ENCODE results near the gene SYT7.

SYT7 gene

DNA sequence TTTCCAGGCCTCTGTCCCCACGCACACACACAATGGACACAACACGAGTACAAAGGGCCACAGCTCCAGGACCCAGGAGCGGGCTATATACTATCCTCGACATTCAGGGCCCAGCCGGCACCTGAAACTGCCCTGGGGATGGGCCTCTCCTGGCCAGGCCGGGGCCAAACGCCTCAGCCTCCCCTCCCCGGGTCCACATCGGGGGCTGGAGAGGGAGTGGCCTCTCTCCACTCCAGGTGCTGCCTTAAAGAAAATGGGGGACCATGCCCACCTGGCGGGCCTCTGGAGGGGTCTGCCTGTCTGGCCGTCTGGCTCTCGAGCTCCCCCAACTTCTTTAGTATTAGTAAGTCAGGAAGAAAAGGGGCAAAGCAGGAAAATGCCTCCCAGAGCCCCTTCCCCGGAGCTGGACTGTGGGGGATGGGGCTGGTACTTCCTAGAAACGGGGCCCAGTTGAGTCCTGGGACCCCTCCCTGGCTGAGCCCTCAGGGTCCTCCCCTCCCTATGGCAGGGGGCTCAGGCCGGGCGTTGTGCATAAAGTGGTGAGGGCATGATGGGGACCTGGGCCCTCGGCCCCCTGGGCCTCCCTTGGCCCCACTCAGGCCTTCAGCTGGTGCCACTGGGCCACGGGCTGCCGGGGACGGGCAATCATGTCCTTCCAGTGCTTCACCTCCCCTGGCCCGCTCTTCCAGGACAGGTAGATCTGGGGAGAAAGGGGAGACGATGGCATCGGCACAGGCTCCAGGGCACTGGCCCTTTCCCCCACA lies 62.7 kb downstream of the SYT7 start:
- no peak for DNase-seq (ENCODE audit: low read depth, low spot score)

DNA sequence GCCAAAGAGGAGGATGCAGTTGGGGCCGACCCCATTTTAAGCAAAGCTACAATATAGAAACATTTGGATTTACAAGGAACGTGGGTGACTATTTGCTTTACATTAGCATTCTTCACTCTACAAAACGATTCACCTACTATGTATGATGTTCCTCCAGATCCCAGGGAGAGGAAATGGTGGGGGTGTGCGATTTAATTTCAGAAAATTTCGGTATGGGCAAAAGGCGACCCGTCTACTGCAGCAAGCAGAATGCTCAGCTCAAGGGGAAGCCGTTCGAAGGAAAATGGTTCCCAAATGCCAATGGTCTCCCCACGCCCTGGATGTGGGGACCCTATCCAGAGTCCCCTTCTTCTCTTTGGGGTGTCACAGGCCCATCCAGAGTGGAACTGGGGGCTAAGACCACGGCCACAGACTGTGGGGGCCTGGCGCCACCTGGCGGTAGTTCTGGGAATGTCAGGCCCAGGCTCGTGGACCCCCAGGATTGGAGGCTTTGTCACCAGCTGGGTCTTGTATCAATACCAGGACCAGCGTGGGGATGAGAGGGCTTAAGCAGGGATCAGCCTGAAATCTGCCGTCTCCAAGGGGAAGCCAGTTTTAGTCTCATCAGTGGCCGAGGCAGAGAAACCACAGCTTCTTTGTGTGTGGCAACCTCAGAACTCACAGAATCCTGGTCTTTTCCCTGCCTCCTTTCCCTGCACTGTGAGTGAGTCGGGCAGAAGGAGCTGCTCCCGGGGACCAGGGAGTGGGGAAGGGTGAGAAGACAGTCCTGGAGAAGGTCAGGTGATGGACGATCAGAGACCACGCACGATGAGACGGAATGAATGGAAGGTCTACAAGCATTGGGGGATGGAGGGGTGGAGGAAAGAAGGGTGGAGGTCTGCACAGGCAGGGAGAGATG lies 64.0 kb downstream of the SYT7 start:
- DNase-seq (ENCODE audit: low read depth, low spot score) = no peak

DNA sequence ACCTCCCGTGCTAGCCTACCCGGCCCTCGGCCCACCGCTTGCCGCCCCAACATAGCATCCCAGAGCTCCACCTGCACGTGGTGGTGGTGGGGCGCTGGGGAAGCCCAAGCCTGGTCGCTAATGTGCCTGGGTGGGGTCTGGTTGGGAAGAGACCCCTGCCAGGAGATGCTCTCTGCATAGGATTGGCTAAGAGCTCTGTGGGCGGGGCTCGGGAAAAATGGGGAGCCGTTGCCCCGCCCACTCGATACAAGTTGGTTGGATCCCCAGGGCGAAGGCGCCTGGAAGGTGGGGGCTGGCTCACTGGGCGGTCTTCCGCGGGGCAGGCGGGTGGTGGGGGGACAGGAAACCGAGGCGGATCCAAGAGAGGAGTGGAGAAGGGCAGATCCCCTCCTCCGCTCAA lies 64.7 kb downstream of the SYT7 start:
- DNase-seq (ENCODE audit: low read depth, low spot score) = no peak

DNA sequence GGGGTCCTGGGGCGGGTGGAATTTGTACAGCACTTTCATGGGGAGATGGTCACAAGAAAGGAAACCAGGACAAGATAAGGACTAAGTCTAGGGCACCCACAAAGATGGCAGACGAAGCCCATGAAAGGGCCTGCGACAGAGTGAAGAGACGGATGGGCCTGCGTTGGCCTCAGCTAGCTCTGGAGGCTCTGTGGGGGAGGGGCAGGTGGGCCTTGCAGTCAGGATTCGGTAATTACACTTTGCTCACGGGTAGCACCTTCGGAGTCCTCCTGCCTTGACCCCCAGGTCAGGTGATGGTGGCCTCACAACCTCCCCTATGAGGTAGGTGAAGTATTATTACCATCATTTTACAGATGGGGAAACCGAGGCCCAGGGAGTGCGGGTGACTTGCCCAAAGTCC lies 65.2 kb downstream of the SYT7 start:
- no peak for DNase-seq (ENCODE audit: low read depth, low spot score)

- no peak for DNase-seq (ENCODE audit: low read depth, low spot score)
Observed at GRCh38 chr11:61514050-61514917, 66.6 kb downstream of the SYT7 start.

DNA sequence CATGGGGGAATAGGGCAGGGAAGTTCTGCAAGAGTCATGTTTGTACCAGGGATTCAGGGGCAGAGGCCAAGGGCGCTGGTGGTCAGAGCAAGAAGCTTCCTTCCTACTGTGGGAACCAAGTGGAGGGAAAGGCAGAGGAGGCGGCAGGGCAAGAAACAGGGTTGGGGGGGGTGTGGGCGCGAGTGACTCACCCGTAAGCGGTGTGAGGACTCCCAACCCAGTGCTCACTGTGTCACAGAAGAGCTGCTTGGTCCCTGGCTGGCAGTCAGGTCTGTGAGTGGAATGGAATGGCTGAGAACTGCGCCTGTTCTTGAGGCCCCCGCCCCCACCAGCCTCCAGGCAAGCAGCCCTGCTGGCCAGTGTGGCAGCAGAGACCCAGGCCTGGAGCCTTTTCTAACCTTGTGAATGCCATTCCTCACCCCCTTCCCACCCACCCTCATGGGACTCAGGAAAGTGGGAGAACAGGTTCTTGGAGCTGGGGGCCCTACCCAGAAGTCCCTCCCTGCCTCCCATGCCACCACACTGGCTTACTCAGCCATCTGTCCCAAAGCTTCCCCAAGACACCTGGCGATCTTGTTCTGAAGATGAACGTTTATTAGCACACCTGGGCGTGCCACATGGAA lies 67.6 kb downstream of the SYT7 start:
- DNase-seq (ENCODE audit: low read depth, low spot score) = no peak

- DNase-seq (ENCODE audit: low read depth, low spot score) = no peak
Observed at GRCh38 chr11:61512435-61512834, 68.4 kb downstream of the SYT7 start.

DNA sequence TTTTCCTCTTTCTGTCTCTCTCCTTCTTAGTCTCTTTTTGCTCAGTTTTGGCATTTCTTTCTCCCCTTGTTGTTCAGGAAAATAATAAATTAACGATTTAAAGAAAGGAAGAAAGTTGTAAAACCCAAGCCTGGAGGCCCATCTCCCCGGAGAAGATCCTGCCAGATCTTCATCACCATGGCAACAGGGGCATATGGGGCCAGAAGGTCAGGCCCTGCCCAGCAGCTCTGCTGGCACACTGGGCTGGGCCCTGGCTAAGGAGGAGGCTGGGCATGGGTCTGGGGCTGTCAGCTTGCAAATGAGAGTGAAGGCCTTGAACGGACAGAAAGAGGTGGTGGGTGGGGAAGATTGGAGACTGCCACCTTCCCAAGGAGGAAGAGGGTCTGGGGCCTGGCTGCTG lies 69.5 kb downstream of the SYT7 start:
- no peak for DNase-seq (ENCODE audit: low read depth, low spot score)

DNA sequence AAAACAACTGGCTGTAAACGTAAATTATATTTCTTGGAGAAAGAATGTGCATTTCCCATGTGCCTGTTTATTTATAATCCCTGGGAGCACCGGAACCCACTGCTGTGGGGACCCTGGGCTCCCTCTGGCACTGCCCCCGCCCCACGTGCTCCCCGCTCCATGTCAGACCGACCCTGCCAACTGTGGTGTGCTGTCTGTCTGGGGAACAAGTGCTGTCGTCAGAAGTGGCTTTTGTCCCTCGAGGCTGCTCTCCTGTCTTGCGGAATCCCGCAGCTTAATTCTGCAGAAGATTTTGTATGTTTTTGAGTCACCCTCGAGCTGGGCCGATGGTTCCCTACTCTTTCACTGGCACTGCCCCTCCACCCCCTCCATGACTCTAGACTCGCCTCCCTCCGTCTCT lies 69.9 kb downstream of the SYT7 start:
- no peak for DNase-seq (ENCODE audit: low read depth, low spot score)

- DNase-seq (ENCODE audit: low read depth, low spot score) = no peak
Observed at GRCh38 chr11:61510166-61510919, 70.5 kb downstream of the SYT7 start.

DNA sequence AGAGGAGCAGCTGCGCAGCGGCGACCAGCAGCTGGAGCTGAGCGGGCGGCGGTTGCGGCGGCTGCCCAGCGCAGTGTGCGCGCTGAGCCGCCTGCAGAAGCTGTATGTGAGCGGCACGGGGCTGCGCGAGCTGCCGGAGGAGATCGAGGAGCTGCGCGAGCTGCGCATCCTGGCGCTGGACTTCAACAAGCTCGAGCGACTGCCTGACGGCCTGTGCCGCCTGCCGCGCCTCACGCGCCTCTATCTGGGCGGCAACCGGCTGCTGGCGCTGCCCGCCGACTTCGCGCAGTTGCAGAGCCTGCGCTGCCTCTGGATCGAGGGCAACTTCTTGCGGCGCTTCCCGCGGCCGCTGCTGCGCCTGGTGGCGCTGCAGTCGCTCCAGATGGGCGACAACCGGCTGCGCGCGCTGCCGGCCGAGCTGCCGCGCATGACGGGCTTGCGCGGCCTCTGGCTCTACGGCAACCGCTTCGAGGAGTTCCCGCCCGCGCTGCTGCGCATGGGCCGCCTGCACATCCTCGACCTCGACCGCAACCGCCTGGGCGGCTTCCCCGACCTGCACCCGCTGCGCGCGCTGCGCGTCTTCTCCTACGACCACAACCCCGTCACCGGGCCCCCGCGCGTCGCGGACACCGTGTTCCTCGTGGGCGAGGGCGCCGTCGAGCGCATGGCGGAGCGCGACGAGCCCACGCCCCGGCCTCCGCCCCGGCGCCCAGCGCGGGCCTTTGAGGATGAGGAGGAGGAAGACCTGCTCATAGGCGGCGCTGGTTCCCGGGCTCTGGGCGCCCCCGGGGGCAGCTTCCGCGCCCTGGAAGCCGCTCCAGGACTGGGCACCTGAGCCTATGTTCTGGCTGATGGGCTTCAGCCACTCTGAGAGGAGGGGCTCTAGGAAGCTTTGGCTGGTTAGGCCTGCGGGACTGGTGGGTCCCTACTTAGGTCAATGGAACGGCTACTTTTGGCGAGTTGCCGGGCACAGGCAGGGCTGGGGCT lies 71.5 kb downstream of the SYT7 start:
- DNase-seq (ENCODE audit: low read depth, low spot score) = no peak

- DNase-seq (ENCODE audit: low read depth, low spot score) = no peak
Observed at GRCh38 chr11:61507962-61508861, 72.7 kb downstream of the SYT7 start, which contains the start of gene LRRC10B. TSS of gene LRRC10B (plus strand) at chr11:61508749. CDS start at chr11:61508999, 250 bp downstream.

DNA sequence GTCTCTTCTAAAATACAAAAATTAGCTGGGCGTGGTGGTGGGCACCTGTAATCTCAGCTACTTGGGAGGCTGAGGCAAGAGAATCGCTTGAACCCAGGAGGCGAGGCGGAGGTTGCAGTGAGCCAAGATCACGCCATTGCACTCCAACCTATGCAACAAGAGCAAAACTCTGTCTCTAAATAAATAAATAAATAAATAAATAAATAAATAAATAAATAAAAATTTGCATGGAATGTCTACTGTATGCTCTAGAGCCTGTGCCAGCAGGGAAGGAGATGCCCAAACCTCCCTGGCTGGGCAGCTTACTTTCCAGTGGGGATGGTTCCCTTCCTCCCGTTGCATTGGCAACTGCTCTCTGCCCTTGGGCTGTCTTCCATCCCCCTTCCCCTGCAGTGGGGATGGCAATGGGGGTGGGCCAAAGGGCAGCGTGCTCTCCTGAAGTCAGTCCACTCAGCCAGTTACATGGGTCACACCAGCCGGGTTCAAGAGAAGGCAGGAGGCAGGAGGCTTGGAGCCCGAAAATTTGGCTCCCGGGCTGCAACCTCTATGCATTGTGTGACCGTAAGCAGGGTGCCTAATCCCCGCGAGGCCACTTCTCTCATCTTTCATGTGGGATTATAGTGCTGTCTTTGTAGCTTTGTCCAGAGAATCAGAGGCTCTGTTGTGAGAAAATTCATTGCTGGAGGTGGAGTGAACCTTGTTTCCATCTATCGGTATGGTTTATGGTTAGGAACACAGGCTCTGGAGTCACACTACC lies 73.7 kb downstream of the SYT7 start:
- DNase-seq (ENCODE audit: low read depth, low spot score) = no peak

GRCh38 chr11:61505640-61506155 lies 75.2 kb downstream of the SYT7 start:
- no peak for DNase-seq (ENCODE audit: low read depth, low spot score)

- DNase-seq (ENCODE audit: low read depth, low spot score) = no peak
Observed at GRCh38 chr11:61505106-61505505, 75.8 kb downstream of the SYT7 start.

DNA sequence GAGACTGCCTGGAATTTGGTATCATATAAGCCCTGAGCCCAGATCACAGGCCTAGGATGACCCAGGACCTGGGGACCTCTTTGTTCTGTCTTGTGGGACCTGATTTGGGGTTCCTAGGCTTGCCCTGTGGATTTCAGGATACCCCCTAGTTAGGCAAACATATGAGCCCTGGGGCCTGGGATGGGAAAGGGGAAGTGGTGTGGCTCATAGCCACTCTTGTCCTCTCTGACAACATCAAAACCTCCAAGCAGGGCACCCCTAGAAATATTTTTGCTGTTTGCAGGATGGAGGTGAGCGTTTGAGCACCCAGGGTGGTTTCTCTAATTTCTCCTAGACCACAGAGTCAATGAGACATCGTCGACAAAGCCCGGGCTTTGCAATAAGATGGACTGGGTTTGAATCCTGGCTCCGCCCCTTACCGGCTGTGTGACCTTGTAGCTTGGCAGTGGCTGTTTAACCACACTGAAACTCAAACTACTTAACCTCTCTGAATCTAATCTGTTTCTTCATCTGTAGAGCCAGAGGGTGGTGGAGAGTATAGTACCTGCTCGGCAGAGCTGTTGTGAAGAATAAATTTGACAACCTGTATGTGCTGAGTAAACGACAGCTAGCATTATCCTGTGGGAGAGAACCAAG lies 77.6 kb downstream of the SYT7 start:
- DNase-seq (ENCODE audit: low read depth, low spot score) = no peak

DNA sequence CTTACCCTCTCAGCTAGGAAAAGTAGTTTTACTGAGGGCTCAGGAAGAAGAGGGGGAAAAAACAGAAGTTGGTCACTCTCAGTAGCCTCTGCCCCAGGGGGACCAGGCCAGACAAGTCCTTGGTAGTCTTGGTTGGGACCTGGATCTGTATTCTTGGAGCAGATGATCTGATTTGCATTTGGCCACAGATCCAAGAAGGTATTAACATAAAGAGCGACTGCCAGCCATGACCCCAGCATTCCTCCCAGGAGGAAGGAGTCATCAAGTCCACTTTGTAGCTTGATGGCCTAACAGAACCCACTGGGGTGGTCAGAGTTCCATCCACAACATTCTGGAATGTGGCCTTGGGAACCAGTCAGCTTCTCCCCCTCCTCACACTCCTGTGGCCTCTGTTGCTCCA lies 78.4 kb downstream of the SYT7 start:
- no peak for DNase-seq (ENCODE audit: low read depth, low spot score)

All from smooth muscle cell of the brain vasculature (primary cell).